ENCODE results near the gene OSBPL9.

Gene OSBPL9

GRCh38 chr1:51714374-51715019, 97.6 kb downstream of the OSBPL9 start:
- Histone ChIP-seq H3K27me3 (ENCODE audit: insufficient read depth, low read length) (no peaks in the 10 kb centered on the region), H3K79me2 (ENCODE audit: insufficient read depth, low read length) (no peaks in the 10 kb centered on the region), H3F3A (ENCODE audit: insufficient read depth, low read length) (no peaks in the 10 kb centered on the region), H3K9me2 (ENCODE audit: low read depth, low read length) (no peaks in the 10 kb centered on the region), H3K4me3 (ENCODE audit: low read depth, low read length, poor library complexity, severe bottlenecking) (no peak overlapping the region), H4K20me1 (ENCODE audit: insufficient read depth, low read length) (no peaks in the 10 kb centered on the region), H3K4me2 (ENCODE audit: low read length) (no peak overlapping the region), H3K36me3 (ENCODE audit: insufficient read depth, low read length) (no peaks in the 10 kb centered on the region), H2AFZ (ENCODE audit: low read length) (no peak overlapping the region), H3K9ac (ENCODE audit: low read length) (no peak overlapping the region), H3K9me3 (ENCODE audit: low read length) (no peaks in the 10 kb centered on the region), H3K4me1 (ENCODE audit: insufficient read depth, low read length, severe bottlenecking) (no peaks in the 10 kb centered on the region), H3K27ac (ENCODE audit: low read depth, low read length, poor library complexity, severe bottlenecking) (no peak overlapping the region)
- no peak for TF ChIP-seq CTCF (IDR thresholded peaks at IDR 0.05; ENCODE audit: low read length)
- no peak for TF ChIP-seq EZH2 (IDR thresholded peaks at IDR 0.05; ENCODE audit: borderline replicate concordance, low read length)

- Histone ChIP-seq H3K79me2 (ENCODE audit: insufficient read depth, low read length) (no peaks in the 10 kb centered on the region), H3K9me3 (ENCODE audit: low read length) (no peaks in the 10 kb centered on the region), H3K4me3 (ENCODE audit: low read depth, low read length, poor library complexity, severe bottlenecking) (no peak overlapping the region), H3F3A (ENCODE audit: insufficient read depth, low read length) (no peaks in the 10 kb centered on the region), H3K36me3 (ENCODE audit: insufficient read depth, low read length) (no peaks in the 10 kb centered on the region), H3K9ac (ENCODE audit: low read length) (no peak overlapping the region), H3K27ac (ENCODE audit: low read depth, low read length, poor library complexity, severe bottlenecking) (no peak overlapping the region), H2AFZ (ENCODE audit: low read length) (no peak overlapping the region), H3K4me1 (ENCODE audit: insufficient read depth, low read length, severe bottlenecking) (no peaks in the 10 kb centered on the region), H3K27me3 (ENCODE audit: insufficient read depth, low read length) (no peaks in the 10 kb centered on the region), H3K4me2 (ENCODE audit: low read length) (no peak overlapping the region), H3K9me2 (ENCODE audit: low read depth, low read length) (no peaks in the 10 kb centered on the region), H4K20me1 (ENCODE audit: insufficient read depth, low read length) (no peaks in the 10 kb centered on the region)
- TF ChIP-seq CTCF (IDR thresholded peaks at IDR 0.05; ENCODE audit: low read length) (no peak), EZH2 (IDR thresholded peaks at IDR 0.05; ENCODE audit: borderline replicate concordance, low read length) (no peak)
Observed at GRCh38 chr1:51715369-51715768, 98.5 kb downstream of the OSBPL9 start.

- TF ChIP-seq EZH2 (IDR thresholded peaks at IDR 0.05; ENCODE audit: borderline replicate concordance, low read length) = no peak
- no peak for TF ChIP-seq CTCF (IDR thresholded peaks at IDR 0.05; ENCODE audit: low read length)
- H2AFZ ChIP-seq (ENCODE audit: low read length) = no peak overlapping the region
- no peaks in the 10 kb centered on the region for H3K79me2 ChIP-seq (ENCODE audit: insufficient read depth, low read length)
- no peaks in the 10 kb centered on the region for H3K36me3 ChIP-seq (ENCODE audit: insufficient read depth, low read length)
- H3K4me3 ChIP-seq (ENCODE audit: low read depth, low read length, poor library complexity, severe bottlenecking) = no peak overlapping the region
- no peaks in the 10 kb centered on the region for H3K27me3 ChIP-seq (ENCODE audit: insufficient read depth, low read length)
- no peaks in the 10 kb centered on the region for H4K20me1 ChIP-seq (ENCODE audit: insufficient read depth, low read length)
- H3K4me2 ChIP-seq (ENCODE audit: low read length) = no peak overlapping the region
- H3K9me3 ChIP-seq (ENCODE audit: low read length) = no peaks in the 10 kb centered on the region
- no peaks in the 10 kb centered on the region for H3K9me2 ChIP-seq (ENCODE audit: low read depth, low read length)
- H3K4me1 ChIP-seq (ENCODE audit: insufficient read depth, low read length, severe bottlenecking) = no peaks in the 10 kb centered on the region
- H3K9ac ChIP-seq (ENCODE audit: low read length) = no peak overlapping the region
- no peak overlapping the region for H3K27ac ChIP-seq (ENCODE audit: low read depth, low read length, poor library complexity, severe bottlenecking)
- no peaks in the 10 kb centered on the region for H3F3A ChIP-seq (ENCODE audit: insufficient read depth, low read length)
Observed at GRCh38 chr1:51716746-51717145, 99.9 kb downstream of the OSBPL9 start.

Measured in OCI-LY1 (cell line).